ENCODE results near the gene HES3.

Gene HES3

GRCh38 chr1:6294080-6294889 lies 50.3 kb downstream of the HES3 start:
- Histone ChIP-seq H4K20me1 (ENCODE audit: control insufficient read depth, insufficient read depth, low read depth, low read length) (no peaks in the 10 kb centered on the region), H3K27ac (ENCODE audit: low read depth, low read length) (no peak overlapping the region), H3K4me1 (ENCODE audit: control insufficient read depth, low read length) (no peaks in the 10 kb centered on the region), H3K9me2 (replicated peaks; ENCODE audit: control insufficient read depth, low read length) (no peaks in the 10 kb centered on the region), H3K79me2 (ENCODE audit: control insufficient read depth, low read length) (no peaks in the 10 kb centered on the region), H3K27me3 (ENCODE audit: control insufficient read depth, low read length) (no peaks in the 10 kb centered on the region), H3K36me3 (ENCODE audit: control insufficient read depth, low read length) (peaks cover 15% of the 10 kb centered on the region; the same call in 1 of the 2 replicates), H3K4me2 (ENCODE audit: low read length) (no peak overlapping the region), H3K4me3 (ENCODE audit: low read length) (no peak overlapping the region), H3K9me3 (ENCODE audit: control insufficient read depth, insufficient read depth, low read length) (no peaks in the 10 kb centered on the region), H3F3A (ENCODE audit: control insufficient read depth, insufficient read depth) (no peaks in the 10 kb centered on the region)
- no peak for TF ChIP-seq EZH2phosphoT487 (IDR thresholded peaks at IDR 0.05; ENCODE audit: borderline replicate concordance, low read length)
- TF ChIP-seq CTCF (IDR thresholded peaks at IDR 0.05; ENCODE audit: low read depth, low read length, poor library complexity, severe bottlenecking): no peak

- Histone ChIP-seq H3K27ac (ENCODE audit: low read depth, low read length) (no peak overlapping the region), H3K9me2 (replicated peaks; ENCODE audit: control insufficient read depth, low read length) (no peaks in the 10 kb centered on the region)
- TF ChIP-seq CTCF (IDR thresholded peaks at IDR 0.05; ENCODE audit: low read depth, low read length, poor library complexity, severe bottlenecking): no peak
- no peak for TF ChIP-seq EZH2phosphoT487 (IDR thresholded peaks at IDR 0.05; ENCODE audit: borderline replicate concordance, low read length)
Measured at GRCh38 chr1:6294890-6295556, 51.0 kb downstream of the HES3 start.

More at GRCh38 chr1:6294890-6295556, 51.0 kb downstream of the HES3 start:
- Histone ChIP-seq H3F3A (ENCODE audit: control insufficient read depth, insufficient read depth) (no peaks in the 10 kb centered on the region), H3K9me3 (ENCODE audit: control insufficient read depth, insufficient read depth, low read length) (no peaks in the 10 kb centered on the region), H3K36me3 (ENCODE audit: control insufficient read depth, low read length) (peaks cover 15% of the 10 kb centered on the region; the same call in 1 of the 2 replicates), H4K20me1 (ENCODE audit: control insufficient read depth, insufficient read depth, low read depth, low read length) (no peaks in the 10 kb centered on the region), H3K4me2 (ENCODE audit: low read length) (no peak overlapping the region), H3K27me3 (ENCODE audit: control insufficient read depth, low read length) (no peaks in the 10 kb centered on the region), H3K4me3 (ENCODE audit: low read length) (no peak overlapping the region), H3K4me1 (ENCODE audit: control insufficient read depth, low read length) (no peaks in the 10 kb centered on the region), H3K79me2 (ENCODE audit: control insufficient read depth, low read length) (no peaks in the 10 kb centered on the region)

Measured in DOHH2 (cell line).